GM19438 (cell line): ENCODE measurements around the gene HAVCR1.
"Not testable (repeated sequence)": the region's sequence is repeated elsewhere in the genome, so short reads cannot be mapped to it uniquely, and the experiment has no call there.

ENCODE experiments used
- ATAC-seq: cut with Tn5 transposase; IDR thresholded peaks from one replicate; pipeline ENCODE4 v1.9.1; 2021; ENCODE audit warnings: low read depth; ENCODE audit not compliant: unreplicated experiment

The HAVCR1 gene

DNA sequence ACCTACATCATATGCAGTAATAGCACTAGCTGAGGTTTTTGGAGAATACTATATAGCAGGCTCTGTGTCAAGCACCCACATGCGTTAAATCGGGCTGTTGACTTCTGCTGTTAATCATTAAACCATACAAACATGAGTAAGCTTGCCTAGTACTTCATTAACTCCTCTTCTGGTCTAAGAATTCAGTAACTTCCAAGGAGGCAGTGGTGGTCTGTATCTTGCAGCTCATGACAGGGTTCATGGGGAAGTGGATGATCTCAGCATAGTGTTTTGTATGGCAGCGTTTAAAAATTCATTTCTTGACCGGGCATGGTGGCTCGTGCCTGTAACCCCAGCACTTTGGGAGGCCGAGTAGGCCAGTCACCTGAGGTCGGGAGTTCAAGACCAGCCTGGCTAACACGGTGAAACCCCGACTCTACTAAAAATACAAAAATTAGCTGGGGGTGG is at the start of gene HAVCR1:
Gene HAVCR1, minus strand, starts transcription at position 24 of the 447 bp plus-strand sequence. CDS start 1,173 bp downstream, outside the sequence.
- ATAC-seq: peak; percentile 69

DNA sequence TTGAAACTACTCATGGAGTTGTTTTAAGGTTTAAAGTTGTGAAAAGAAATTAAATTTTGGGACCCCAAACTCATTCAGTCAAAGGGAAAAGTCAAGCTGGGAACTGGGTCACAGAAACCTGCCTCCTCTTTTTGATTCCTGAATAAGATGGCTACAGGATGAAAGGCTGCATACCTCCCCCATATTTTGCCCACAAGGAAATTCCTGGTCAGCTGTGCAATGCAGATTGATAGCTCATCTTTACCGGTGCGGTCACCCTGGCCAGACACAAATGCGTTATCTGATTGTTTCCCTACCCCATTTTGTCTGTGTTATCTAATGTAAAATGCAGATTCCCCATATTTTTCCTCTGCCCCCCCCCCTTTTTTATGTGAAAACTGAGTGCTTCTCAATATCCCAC is 48.6 kb upstream of the HAVCR1 start:
- ATAC-seq: no peak

DNA sequence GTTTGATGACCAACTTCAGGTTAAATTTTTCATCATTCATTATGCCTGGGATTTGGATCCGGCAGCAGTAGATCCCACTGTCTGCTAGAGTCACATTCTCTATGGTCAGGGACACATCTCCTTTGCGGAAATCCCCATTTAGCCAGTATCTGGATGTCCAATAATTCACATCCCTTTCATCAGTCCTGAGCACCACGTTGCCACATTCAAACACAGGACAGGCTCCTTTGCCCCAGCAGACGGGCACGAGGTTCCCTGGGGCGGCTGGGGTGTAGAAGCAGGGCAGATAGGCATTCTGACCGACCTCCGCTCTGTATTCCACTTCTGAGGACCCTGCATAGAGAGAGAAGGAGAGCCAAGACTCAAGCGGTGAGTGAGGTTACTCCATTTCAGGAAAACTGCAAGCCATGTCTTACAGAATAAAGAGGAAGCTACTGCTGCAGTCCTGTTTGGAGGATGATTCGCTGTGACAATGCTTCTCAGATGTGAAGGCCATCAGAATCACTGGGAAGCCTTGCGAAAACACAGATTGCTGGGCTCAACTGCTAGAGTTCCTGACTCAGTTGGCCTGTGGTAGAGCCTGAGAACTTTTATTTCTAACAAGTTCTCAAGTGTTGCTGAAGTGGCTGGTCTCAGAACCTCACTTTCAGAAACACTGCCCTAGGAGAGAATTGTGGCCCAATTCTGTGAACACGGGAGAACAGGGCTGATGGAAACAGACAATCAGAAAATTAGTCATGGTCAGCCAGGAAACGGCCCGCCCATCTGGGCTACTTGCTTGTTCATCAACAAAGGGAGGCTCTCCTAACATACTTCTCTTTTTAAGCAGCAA is 47.9 kb upstream of the HAVCR1 start:
- no peak for ATAC-seq

DNA sequence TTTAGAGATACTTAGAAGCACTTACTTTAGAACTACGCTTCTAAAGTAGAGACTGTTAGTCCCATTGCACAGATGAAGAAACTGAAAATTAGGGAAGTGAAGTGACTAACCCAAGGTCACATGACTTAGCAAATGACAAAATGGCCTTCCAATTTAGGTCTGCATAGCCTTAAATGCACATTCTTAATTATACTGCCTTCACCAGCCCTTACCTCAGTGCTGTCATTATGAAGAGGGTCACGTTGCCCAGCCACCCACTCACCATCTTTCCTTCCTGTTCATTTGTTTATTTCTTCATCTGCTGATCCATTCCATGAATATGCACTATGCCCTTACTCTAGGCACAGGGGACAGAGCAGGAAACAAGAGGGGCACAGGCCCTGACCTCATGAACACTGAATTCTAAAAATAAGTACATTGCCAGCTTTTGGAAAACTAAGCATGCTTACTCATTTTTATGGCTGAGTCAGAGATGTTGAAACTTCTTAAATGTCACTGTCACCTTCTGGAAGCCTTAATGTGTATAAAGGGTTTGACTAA is 41.3 kb upstream of the HAVCR1 start:
- ATAC-seq: no peak

DNA sequence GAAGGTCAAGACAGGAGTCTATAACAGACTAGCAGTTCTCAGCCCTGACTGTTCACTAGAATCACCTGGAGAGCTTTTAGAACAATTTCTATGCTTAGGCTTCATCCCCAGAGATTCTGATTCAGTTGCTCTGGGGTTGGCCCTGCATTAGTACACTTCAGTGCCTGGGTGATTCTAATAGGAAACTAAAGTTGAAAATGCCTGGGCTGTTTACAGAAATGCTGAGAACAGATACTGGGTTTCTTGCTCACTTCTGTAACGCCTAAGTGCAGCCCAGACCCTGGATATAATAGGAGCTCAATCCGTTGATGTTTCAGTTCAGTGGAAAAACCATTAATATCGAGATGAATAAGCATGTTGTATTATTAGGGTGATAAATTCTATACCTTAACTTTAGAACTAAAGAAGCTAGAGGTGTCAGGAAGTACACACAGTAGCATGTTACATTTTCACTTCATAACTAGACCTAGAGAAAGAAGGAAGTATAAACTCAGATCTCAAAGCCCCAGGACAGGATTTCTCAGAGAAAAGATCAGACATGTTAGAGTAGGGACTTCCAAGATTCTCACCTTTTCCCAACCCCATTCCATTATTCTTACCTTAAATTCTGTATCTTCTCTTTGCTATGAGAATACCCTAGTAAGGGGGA is 29.6 kb upstream of the HAVCR1 start:
- ATAC-seq: peak; percentile 71

DNA sequence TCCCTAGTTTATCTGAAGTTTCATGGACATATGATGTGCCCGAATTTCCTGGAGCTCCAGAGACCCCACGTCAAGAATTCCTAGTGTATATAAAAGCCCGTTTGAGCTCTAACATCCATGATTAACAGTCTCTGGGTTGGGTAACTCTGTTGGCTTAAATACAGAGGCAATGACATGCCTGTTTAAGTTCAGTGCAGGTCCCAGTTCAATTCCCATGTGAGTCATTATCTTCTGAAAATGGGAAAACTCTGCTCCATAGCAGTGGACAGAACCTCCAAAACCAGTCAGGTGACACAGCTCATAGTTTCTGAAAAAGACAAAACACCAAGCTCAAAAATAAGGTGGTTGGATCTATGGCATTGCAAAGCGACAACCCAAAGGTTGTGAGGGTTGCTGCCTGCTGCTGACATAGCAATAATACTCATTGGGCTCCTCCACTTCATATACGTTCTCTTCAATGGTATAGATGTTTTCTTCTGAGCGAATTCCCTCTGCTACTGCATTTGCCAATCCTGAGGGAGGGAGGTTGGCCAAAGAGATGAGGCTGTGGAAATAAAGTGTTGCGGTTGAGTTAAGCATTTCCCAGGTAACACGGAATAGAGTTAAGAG is 27.9 kb upstream of the HAVCR1 start:
- ATAC-seq: no peak

DNA sequence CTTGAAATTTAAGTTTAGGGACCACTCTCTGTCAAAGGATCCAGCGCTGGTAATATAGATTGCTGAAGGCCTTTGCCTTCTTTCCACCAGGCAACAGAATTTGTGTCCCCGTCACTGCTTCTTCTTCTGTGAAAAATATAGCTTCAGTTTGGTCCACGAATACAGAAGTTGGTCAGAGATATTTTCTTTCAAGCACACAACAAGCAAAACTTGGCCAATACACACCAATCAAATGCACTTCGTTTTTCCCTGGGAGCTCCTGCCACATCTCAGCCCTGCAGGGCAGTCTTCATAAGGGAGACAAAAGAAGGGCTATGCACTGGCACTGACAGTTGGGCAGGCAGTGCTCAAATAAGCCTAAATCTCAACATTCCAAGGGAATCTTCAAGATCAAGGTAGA is 27.0 kb upstream of the HAVCR1 start:
- ATAC-seq: no peak

DNA sequence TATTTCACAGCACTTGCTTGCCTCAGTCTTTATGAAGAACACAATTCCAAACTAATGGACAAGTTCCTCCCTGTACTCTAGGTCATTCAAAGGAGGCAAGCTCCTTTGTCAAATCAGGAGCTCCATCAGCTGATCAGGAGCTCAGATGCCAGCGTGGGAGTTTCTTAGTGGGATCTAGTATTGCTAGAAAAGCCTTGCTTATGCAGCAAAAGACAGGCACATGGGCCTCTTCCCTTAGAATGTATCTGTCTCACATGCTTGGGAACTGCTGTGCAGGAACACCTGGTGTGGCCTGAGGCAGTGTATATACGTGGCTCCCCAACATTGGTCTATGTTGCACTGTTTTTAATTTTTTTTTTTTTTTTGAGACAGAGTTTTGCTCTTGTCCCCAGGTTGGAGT is 21.4 kb upstream of the HAVCR1 start:
- ATAC-seq: no peak

DNA sequence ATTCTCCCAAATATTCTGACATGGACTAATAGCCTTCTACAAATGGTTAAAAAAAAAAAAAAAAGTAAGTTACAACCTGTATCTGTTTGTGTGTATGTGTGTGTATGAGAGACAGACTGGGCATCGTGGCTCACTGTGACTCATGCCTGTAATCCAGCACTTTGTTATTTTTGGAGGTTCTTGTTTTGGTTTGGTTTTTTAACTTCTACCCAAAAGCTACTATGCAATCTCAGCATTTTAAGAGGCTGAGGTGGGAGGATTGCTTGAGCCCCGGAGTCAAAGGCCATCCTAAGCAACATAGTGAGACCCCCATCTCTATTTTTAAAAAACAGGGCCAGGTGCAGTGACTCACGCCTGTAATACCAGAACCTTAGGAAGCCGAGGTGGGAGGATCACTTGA is 17.6 kb upstream of the HAVCR1 start:
- no peak for ATAC-seq

DNA sequence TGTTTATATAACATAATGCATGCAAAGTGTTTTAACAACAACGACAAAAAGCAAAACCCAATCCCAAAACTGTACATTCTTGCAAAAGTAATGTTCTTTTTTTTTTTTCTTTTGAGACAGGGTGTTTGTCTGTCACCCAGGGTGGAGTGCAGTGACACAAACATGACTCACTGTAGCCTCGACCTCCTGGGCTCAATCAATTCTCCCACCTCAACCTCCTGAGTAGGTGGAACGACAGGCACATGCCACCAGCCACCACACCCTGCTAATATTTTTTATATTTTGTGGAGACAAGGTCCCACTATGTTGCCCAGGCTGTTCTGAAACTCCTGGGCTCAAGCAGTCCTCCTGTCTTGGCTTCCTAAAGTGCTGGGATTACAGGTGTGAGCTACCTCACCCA is 13.6 kb upstream of the HAVCR1 start:
- no peak for ATAC-seq

DNA sequence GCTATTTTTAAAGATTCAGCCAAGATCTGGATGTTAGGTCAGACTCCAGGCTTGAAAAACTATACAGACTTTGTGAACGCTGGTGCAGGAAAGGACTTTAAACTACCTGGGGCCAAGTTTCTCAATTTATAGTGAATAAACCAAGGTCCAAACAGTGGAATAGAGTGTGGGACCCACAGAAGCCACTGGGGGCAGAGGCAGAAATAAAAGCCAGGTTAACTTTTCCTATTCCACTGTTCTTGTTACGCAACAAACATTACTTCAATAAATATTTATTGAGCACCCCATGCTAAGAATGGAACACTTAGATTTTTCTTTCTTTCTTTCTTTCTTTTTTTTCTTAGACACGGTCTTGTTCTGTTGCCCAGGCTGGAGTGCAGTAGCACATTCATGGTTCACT is 11.0 kb upstream of the HAVCR1 start:
- ATAC-seq: no peak

DNA sequence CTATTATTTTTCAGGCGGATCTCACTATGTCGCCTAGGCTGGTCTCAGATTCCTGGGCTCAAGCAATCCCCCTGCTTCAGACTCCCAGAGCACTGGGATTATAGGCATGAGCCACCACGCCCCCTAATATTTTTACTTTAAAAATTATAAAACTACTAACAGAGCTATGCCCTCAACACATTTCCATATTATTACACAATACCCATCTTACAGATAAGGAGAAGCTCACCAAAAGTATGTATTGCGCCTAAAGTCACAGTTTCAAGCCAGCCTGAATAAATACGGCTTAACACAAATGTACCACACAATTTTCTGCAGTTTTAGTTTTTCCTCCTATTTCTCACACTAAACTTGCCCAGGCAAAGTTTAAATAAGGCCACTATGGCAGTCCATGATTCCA is 9.9 kb upstream of the HAVCR1 start:
- no peak for ATAC-seq

DNA sequence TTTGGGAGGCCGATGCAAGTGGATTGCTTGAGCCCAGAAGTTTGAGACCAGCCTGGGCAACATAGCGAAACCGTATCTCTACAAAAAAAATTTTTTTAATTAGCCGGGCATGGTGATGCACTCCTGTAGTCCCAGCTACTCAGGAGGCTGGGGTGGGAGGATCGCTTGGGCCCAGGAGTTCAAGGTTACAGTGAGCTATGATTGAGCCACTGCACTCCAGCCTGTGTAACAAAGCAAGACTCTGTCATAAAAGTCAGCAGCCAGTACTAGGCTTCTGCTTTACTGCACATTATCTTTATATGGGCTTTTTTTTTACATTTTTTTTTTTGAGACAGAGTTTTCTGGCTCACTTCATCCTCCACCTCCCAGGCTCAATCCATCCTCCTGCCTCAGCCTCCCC is 9.4 kb upstream of the HAVCR1 start:
- no peak for ATAC-seq

DNA sequence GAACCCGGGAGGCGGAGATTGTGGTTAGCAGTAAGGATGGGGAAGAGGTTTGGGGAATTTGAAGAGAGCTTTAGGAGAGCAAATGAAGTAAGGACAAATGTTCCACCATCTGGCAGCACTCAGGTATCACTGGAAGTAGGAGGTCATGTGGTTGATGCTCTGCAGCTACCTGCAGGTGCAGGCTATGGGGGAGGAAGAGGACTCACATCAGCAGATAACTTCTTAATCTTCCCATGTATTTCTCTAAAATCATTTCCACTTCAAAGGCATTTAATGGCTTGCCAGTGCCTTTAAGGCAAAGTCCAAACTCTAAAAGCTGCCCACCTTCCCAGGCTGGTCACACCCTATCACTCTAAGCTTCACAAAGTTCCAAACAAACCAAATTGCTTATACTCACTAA is 8.1 kb upstream of the HAVCR1 start:
- no peak for ATAC-seq

DNA sequence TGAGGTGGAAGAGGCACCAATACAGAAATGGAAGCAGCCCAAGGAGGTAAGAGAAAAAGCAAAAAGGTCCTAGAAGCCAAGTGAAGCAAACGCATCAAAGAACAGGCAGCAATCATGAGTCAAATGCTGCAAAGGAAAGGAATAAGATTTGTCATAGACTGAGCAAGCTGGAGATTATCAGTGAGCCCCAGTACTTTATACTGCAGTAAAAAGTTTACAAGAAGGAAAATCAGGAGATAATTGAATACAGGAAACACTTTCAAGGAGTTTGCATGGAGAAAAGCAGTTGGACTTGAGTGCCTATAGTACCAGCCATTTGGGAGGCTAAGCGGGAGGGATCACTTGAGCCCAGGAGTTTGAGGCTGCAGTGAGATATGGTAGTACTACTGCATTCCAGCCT is 7.2 kb upstream of the HAVCR1 start:
- no peak for ATAC-seq

DNA sequence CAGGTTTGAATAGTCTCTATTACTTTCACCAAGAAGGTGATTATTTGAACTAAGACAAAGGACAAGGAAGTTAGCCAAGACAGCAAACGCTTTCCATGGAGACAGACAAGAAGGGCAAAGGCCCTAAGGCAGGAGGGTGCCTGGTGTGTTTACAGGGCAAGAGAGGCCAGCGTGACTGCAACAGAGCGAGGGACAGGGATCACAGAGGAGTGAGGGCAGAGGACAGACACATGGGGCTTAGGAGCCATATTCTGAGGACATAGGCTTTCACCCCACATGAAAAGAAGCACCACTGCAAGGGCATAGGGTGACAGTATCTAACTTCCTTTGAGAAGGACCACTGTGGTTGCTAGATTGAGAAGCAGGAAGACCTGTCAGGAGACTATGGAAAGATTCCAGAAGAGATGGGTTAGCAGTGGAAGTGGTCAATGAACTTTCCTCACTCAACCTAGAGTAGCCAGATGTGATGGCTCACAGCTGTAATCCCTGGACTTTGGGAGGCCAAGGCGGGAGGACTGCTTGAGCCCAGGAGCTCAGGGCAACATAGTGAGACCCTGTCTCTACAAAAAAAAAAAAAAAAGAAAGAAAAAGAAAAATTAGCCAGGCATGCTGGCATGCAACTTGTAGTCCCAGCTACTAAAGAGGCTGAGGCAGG is 5.0 kb upstream of the HAVCR1 start:
- no peak for ATAC-seq

DNA sequence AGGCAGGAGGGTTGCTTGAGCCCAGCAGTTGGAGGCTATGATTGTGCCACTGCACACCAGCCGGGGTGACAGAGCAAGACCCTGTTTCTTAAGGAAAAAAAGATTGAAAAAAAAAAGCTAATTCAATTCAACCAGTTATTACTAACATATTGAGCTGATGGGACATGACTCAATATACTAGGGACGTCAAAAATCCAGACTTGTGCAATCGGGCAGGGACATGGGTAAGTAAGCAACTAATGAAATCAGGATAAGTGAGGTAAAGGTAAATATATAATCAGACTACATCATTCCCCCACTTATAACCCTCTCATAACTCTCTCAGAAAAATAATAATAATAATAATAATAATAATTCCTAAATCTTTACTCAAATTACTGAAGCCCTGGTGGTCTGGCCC is 975 bp upstream of the HAVCR1 start:
- no peak for ATAC-seq

DNA sequence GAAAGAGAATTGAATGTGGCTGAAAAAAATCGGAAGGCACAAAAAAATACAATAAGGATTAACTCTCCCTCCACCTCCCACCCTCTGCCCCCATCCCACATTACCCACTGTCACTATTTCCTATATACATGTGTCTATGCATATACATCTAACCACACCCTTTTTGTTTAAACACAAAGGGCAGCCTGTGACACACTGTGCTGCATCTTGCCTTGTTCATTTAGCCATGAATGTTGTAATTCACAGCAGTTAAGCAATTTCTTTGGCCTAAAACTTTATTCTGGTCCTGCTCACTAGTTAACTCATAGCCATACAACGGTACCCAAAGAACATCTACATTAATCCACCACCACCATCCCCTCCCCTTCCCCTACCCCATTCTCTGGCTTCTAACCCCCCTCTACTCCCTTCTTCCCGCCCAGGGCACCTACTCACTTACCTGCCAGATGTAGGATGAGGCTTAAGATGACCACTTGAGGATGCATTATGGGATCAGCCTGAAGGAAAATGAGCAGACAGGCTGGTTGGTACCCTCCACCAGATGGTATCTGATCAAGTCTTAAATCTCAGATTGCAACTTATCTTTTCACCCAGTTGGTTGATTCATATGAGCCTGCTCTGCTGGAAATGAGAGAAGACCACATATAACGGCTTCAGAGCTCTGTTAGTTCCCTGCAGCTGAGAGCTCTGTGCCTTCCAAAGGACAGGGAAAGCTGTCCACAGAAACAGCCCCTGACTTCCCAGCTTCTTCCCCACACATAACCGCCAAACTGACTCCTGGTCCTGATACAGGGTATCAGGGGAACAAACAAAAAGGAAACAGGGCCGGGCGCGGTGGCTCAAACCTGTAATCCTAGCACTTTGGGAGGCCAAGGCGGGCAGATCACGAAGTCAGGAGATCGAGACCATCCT is 1.2 kb downstream of the HAVCR1 start:
- ATAC-seq: no peak

DNA sequence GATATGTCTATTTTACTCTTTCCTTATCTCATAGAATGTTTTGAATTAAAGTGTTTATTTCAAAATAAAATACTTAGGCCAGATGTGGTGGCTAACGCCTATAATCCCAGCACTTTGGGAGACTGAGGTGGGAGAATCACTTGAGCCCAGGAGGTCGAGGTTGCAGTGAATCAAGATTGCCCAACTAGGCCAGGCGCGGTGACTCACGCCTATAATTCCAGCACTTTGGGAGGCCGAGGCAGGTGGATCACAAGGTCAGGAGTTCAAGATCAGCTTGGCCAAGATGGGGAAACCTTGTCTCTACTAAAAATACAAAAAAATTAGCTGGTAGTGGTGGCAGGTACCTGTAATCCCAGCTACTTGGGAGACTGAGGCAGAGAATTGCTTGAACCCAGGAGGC is 2.1 kb downstream of the HAVCR1 start:
- ATAC-seq: not testable (repeated sequence)
